Mesenchymal stem cell (in vitro differentiated cells and primary cell): ENCODE results near the gene SUPV3L1.

Experiments used
- DNase-seq: peaks from one replicate; pipeline ENCODE4 v3.0.0-alpha.2; 2013
- H2AFZ ChIP-seq: one replicate; pipeline ENCODE4 v1.6.1; 2013; ENCODE audit warnings: low read depth, mild to moderate bottlenecking, control low read depth, inconsistent platforms, low read length, moderate library complexity
- H2AK5ac ChIP-seq: 2 replicates; pipeline ENCODE4 v1.6.1; 2013; ENCODE audit warnings: low read length, moderate library complexity, mild to moderate bottlenecking, inconsistent platforms; ENCODE audit not compliant: severe bottlenecking
- H2BK120ac ChIP-seq: one replicate; pipeline ENCODE4 v1.6.1; 2013; ENCODE audit warnings: low read depth, mild to moderate bottlenecking, inconsistent platforms, low read length, moderate library complexity
- H2BK12ac ChIP-seq, 2 experiments: one replicate each; pipeline ENCODE4 v1.6.1; 2013; ENCODE audit warnings: inconsistent platforms in 2 of 2, low read length in 2 of 2, mild to moderate bottlenecking in 2 of 2, moderate library complexity in 2 of 2, control low read depth in 1 of 2
- H2BK15ac ChIP-seq: one replicate; pipeline ENCODE4 v1.6.1; 2013; ENCODE audit warnings: mild to moderate bottlenecking, low read depth, inconsistent platforms; ENCODE audit not compliant: poor library complexity, severe bottlenecking
- H2BK5ac ChIP-seq: 2 replicates; pipeline ENCODE4 v1.6.1; 2013; ENCODE audit warnings: low read depth, mild to moderate bottlenecking, low read length, control low read depth, inconsistent platforms; ENCODE audit not compliant: poor library complexity, severe bottlenecking
- H3K14ac ChIP-seq, 2 experiments: one replicate each; pipeline ENCODE4 v1.6.1; 2013; ENCODE audit warnings: inconsistent platforms in 2 of 2, low read length in 2 of 2, control low read depth in 1 of 2, mild to moderate bottlenecking in 1 of 2, moderate library complexity in 1 of 2
- H3K18ac ChIP-seq, 2 experiments: one replicate each; pipeline ENCODE4 v1.6.1; 2013; ENCODE audit warnings: inconsistent platforms in 2 of 2, low read length in 2 of 2, control low read depth in 1 of 2, low read depth in 1 of 2, mild to moderate bottlenecking in 1 of 2
- H3K23ac ChIP-seq, 2 experiments: one replicate each; pipeline ENCODE4 v1.6.1; 2013; ENCODE audit warnings: inconsistent platforms in 2 of 2, low read length in 2 of 2, mild to moderate bottlenecking in 2 of 2, moderate library complexity in 2 of 2, control low read depth in 1 of 2
- H3K27ac ChIP-seq: 2 replicates; pipeline ENCODE4 v1.5.1; 2013; ENCODE audit warnings: mild to moderate bottlenecking, moderate library complexity, low read length, control low read depth, inconsistent platforms; ENCODE audit not compliant: poor library complexity, severe bottlenecking
- H3K27me3 ChIP-seq, 2 experiments: 2 replicates each; pipeline versions ENCODE4 v1.6.1 to v1.7.0; 2013; ENCODE audit warnings: low read length in 2 of 2, mild to moderate bottlenecking in 2 of 2, moderate library complexity in 2 of 2, control low read depth in 1 of 2, inconsistent platforms in 1 of 2; ENCODE audit not compliant: control insufficient read depth in 1 of 2, insufficient read depth in 1 of 2
- H3K36me3 ChIP-seq, 2 experiments: 2 replicates each; pipeline versions ENCODE4 v1.6.1 to v1.7.0; 2013; ENCODE audit warnings: low read length in 2 of 2, control low read depth in 1 of 2, inconsistent platforms in 1 of 2, low read depth in 1 of 2, mild to moderate bottlenecking in 1 of 2; ENCODE audit not compliant: insufficient read depth in 2 of 2, control insufficient read depth in 1 of 2
- H3K4ac ChIP-seq, 2 experiments: one replicate each; pipeline ENCODE4 v1.6.1; 2013; ENCODE audit warnings: inconsistent platforms in 2 of 2, low read length in 2 of 2, mild to moderate bottlenecking in 2 of 2, moderate library complexity in 2 of 2, control low read depth in 1 of 2, low read depth in 1 of 2
- H3K4me1 ChIP-seq: 2 replicates; pipeline ENCODE4 v1.6.1; 2013; ENCODE audit warnings: low read depth, low read length, control low read depth; ENCODE audit not compliant: control insufficient read depth, insufficient read depth
- H3K4me2 ChIP-seq: 2 replicates; pipeline ENCODE4 v1.6.1; 2013; ENCODE audit warnings: low read length, mild to moderate bottlenecking, inconsistent platforms; ENCODE audit not compliant: poor library complexity, severe bottlenecking
- H3K4me3 ChIP-seq, 2 experiments: 2 replicates each; pipeline versions ENCODE4 v1.5.1 to v1.7.0; 2013; ENCODE audit warnings: low read length in 2 of 2, mild to moderate bottlenecking in 2 of 2, control low read depth in 1 of 2, low read depth in 1 of 2; ENCODE audit not compliant: insufficient read depth in 1 of 2
- H3K79me1 ChIP-seq: replicated peaks from 2 replicates; pipeline ENCODE4 v1.6.1; 2013; ENCODE audit warnings: mild to moderate bottlenecking, control low read depth, low read length, inconsistent platforms; ENCODE audit not compliant: poor library complexity, severe bottlenecking
- H3K9ac ChIP-seq: 2 replicates; pipeline ENCODE4 v1.7.0; 2013; ENCODE audit warnings: mild to moderate bottlenecking, low read length, moderate library complexity
- H3K9me3 ChIP-seq: 2 replicates; pipeline ENCODE4 v1.7.0; 2013; ENCODE audit warnings: mild to moderate bottlenecking, low read length; ENCODE audit not compliant: control insufficient read depth
- H4K8ac ChIP-seq: one replicate; pipeline ENCODE4 v1.6.1; 2013; ENCODE audit warnings: inconsistent platforms, mild to moderate bottlenecking, low read length, moderate library complexity
- H4K91ac ChIP-seq: one replicate; pipeline ENCODE4 v1.6.1; 2013; ENCODE audit warnings: mild to moderate bottlenecking, low read length, inconsistent platforms
- WGBS: methylation state at CpG from one replicate; pipeline ENCODE4 v1.1.7; 2013; ENCODE audit warnings: mixed read lengths; 5-methylcytosine and 5-hydroxymethylcytosine counted together

SUPV3L1 gene

GRCh38 chr10:69209787-69210484 lies 29.9 kb downstream of the SUPV3L1 start:
- no peaks in the 10 kb centered on the region for H3K4me1 ChIP-seq
- H3K9ac ChIP-seq = no peak overlapping the region
- H2AK5ac ChIP-seq = no peak overlapping the region
- no peak overlapping the region for H3K14ac ChIP-seq
- peaks cover 25 to 44% of the 10 kb centered on the region in 2 experiments for H3K36me3 ChIP-seq
- H3K4ac ChIP-seq = no peak overlapping the region
- H3K79me1 ChIP-seq = no peaks in the 10 kb centered on the region
- H3K27me3 ChIP-seq = no peaks in the 10 kb centered on the region
- no peak overlapping the region for H2AFZ ChIP-seq
- H3K4me3 ChIP-seq = no peak overlapping the region
- H2BK5ac ChIP-seq = no peak overlapping the region
- no peak overlapping the region for H3K27ac ChIP-seq
- H3K4me2 ChIP-seq = no peak overlapping the region
- no peak overlapping the region for H3K23ac ChIP-seq
- H2BK12ac ChIP-seq = no peak overlapping the region
- H3K18ac ChIP-seq = no peak overlapping the region
- H2BK15ac ChIP-seq = no peak overlapping the region
- no peak overlapping the region for H4K8ac ChIP-seq
- 95% methylated on average over 3 of the region's 3 CpGs for WGBS
- no peak for DNase-seq
- H3K9me3 ChIP-seq = no peaks in the 10 kb centered on the region
- H2BK120ac ChIP-seq = no peak overlapping the region
- no peak overlapping the region for H4K91ac ChIP-seq

- Histone ChIP-seq H3K14ac (no peak overlapping the region), H3K4ac (no peak overlapping the region), H3K27ac (no peak overlapping the region), H3K79me1 (no peaks in the 10 kb centered on the region), H2BK5ac (no peak overlapping the region), H2BK15ac (no peak overlapping the region), H3K4me1 (no peaks in the 10 kb centered on the region), H3K9ac (no peak overlapping the region), H3K4me2 (no peak overlapping the region), H2BK12ac (no peak overlapping the region), H3K4me3 (no peak overlapping the region), H4K8ac (no peak overlapping the region), H4K91ac (no peak overlapping the region), H3K23ac (no peak overlapping the region), H3K36me3 (peaks cover 16 to 34% of the 10 kb centered on the region in 2 experiments), H2AFZ (no peak overlapping the region), H3K27me3 (no peaks in the 10 kb centered on the region), H3K18ac (no peak overlapping the region), H3K9me3 (no peaks in the 10 kb centered on the region), H2BK120ac (no peak overlapping the region), H2AK5ac (no peak overlapping the region)
- 76% methylated on average over 2 of the region's 2 CpGs for WGBS
- no peak for DNase-seq
Measured at GRCh38 chr10:69211104-69211503, 31.1 kb downstream of the SUPV3L1 start.

- Histone ChIP-seq H2BK120ac (no peak overlapping the region), H3K4me2 (no peak overlapping the region), H3K4ac (no peak overlapping the region), H3K27ac (no peak overlapping the region), H2BK15ac (no peak overlapping the region), H2AFZ (no peak overlapping the region), H3K23ac (no peak overlapping the region), H3K79me1 (no peaks in the 10 kb centered on the region), H3K14ac (no peak overlapping the region), H2AK5ac (no peak overlapping the region), H2BK12ac (no peak overlapping the region), H3K9me3 (no peaks in the 10 kb centered on the region), H3K4me1 (peaks cover 2% of the 10 kb centered on the region), H3K9ac (no peak overlapping the region), H3K27me3 (no peaks in the 10 kb centered on the region), H4K91ac (no peak overlapping the region), H2BK5ac (no peak overlapping the region), H3K18ac (no peak overlapping the region), H4K8ac (no peak overlapping the region), H3K36me3 (peaks cover 14 to 30% of the 10 kb centered on the region in 2 experiments), H3K4me3 (no peak overlapping the region)
- 85% methylated on average over 3 of the region's 3 CpGs for WGBS
- DNase-seq = no peak
Measured at GRCh38 chr10:69211524-69211923, 31.5 kb downstream of the SUPV3L1 start.

GRCh38 chr10:69213591-69214311 lies 33.7 kb downstream of the SUPV3L1 start:
- H3K79me1 ChIP-seq = no peaks in the 10 kb centered on the region
- no peaks in the 10 kb centered on the region for H3K27me3 ChIP-seq
- no peaks in the 10 kb centered on the region for H3K9me3 ChIP-seq
- no peak overlapping the region for H2BK15ac ChIP-seq
- H2BK5ac ChIP-seq = no peak overlapping the region
- H3K27ac ChIP-seq = no peak overlapping the region
- H3K18ac ChIP-seq = no peak overlapping the region
- H2BK120ac ChIP-seq = no peak overlapping the region
- H3K23ac ChIP-seq = no peak overlapping the region
- H3K9ac ChIP-seq = no peak overlapping the region
- H2AFZ ChIP-seq = no peak overlapping the region
- no peak overlapping the region for H4K91ac ChIP-seq
- H4K8ac ChIP-seq = no peak overlapping the region
- WGBS = 69% methylated on average over 3 of the region's 5 CpGs
- no peak for DNase-seq
- H3K4ac ChIP-seq = no peak overlapping the region
- H3K14ac ChIP-seq = no peak overlapping the region
- peaks cover under 1 to 10% of the 10 kb centered on the region in 2 experiments for H3K36me3 ChIP-seq
- H3K4me2 ChIP-seq = no peak overlapping the region
- H3K4me3 ChIP-seq = no peak overlapping the region
- H2BK12ac ChIP-seq = no peak overlapping the region
- peaks cover 10% of the 10 kb centered on the region for H3K4me1 ChIP-seq
- no peak overlapping the region for H2AK5ac ChIP-seq
